ENCODE measurements around the gene SLC25A20.

GRCh38 chr3:48931944-48932580 is 33.4 kb upstream of the SLC25A20 start:
- TF ChIP-seq, protein P1, sequence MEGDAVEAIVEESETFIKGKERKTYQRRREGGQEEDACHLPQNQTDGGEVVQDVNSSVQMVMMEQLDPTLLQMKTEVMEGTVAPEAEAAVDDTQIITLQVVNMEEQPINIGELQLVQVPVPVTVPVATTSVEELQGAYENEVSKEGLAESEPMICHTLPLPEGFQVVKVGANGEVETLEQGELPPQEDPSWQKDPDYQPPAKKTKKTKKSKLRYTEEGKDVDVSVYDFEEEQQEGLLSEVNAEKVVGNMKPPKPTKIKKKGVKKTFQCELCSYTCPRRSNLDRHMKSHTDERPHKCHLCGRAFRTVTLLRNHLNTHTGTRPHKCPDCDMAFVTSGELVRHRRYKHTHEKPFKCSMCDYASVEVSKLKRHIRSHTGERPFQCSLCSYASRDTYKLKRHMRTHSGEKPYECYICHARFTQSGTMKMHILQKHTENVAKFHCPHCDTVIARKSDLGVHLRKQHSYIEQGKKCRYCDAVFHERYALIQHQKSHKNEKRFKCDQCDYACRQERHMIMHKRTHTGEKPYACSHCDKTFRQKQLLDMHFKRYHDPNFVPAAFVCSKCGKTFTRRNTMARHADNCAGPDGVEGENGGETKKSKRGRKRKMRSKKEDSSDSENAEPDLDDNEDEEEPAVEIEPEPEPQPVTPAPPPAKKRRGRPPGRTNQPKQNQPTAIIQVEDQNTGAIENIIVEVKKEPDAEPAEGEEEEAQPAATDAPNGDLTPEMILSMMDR (IDR thresholded peaks at IDR 0.05; ENCODE audit: poor library complexity, severe bottlenecking), result no peak
- TF ChIP-seq, protein P2, sequence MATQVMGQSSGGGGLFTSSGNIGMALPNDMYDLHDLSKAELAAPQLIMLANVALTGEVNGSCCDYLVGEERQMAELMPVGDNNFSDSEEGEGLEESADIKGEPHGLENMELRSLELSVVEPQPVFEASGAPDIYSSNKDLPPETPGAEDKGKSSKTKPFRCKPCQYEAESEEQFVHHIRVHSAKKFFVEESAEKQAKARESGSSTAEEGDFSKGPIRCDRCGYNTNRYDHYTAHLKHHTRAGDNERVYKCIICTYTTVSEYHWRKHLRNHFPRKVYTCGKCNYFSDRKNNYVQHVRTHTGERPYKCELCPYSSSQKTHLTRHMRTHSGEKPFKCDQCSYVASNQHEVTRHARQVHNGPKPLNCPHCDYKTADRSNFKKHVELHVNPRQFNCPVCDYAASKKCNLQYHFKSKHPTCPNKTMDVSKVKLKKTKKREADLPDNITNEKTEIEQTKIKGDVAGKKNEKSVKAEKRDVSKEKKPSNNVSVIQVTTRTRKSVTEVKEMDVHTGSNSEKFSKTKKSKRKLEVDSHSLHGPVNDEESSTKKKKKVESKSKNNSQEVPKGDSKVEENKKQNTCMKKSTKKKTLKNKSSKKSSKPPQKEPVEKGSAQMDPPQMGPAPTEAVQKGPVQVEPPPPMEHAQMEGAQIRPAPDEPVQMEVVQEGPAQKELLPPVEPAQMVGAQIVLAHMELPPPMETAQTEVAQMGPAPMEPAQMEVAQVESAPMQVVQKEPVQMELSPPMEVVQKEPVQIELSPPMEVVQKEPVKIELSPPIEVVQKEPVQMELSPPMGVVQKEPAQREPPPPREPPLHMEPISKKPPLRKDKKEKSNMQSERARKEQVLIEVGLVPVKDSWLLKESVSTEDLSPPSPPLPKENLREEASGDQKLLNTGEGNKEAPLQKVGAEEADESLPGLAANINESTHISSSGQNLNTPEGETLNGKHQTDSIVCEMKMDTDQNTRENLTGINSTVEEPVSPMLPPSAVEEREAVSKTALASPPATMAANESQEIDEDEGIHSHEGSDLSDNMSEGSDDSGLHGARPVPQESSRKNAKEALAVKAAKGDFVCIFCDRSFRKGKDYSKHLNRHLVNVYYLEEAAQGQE (IDR thresholded peaks at IDR 0.05; ENCODE audit: borderline replicate concordance), result no peak
- TF ChIP-seq POLR2AphosphoS5 (IDR thresholded peaks at IDR 0.05) (no peak), SMC3 (conservative IDR thresholded peaks at IDR 0.05; ENCODE audit: poor library complexity) (no peak), EP300 (conservative IDR thresholded peaks at IDR 0.05; ENCODE audit: poor library complexity, severe bottlenecking) (no peak), EZH2 (IDR thresholded peaks at IDR 0.05; ENCODE audit: borderline replicate concordance, insufficient read depth, low read length, poor library complexity, severe bottlenecking) (no peak), RAD21 (conservative IDR thresholded peaks at IDR 0.05) (no peak)
